DND-41 (cell line): Measurements from ENCODE around the gene RIPOR1.

ENCODE experiments used
- EZH2 ChIP-seq: IDR thresholded peaks from 3 replicates; pipeline ENCODE4 v1.6.1; 2012; ENCODE audit warnings: borderline replicate concordance, low read depth, mild to moderate bottlenecking, moderate library complexity, low read length, inconsistent platforms; ENCODE audit not compliant: severe bottlenecking
- TF ChIP-seq, protein P1 (sequence below): IDR thresholded peaks from 2 replicates; pipeline ENCODE4 v1.5.1; 2012; ENCODE audit warnings: borderline replicate concordance, low read length, moderate library complexity, mild to moderate bottlenecking; ENCODE audit not compliant: poor library complexity, severe bottlenecking; ENCODE audit errors: extremely low read depth

DNA sequence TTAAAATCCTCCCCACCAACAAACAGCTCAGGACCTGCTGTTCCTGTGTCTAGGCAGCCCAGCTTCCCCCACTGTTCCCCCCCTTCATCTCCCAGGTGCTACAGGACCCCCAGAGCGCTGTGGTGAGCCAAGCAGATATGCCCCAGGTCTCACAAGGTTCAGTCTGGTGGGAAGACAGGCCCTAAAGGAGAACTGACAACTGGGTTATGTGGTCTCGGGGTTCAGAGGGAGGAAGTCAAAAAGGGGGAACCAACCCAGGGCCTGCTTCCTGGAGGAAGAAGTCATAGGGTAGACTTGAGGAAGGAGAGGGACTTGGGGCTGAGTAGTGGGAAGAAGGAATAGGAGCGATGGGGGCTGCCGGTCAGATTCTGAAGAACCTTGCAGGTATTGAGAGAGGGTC, 2.6 kb downstream of the RIPOR1 start:
- TF ChIP-seq, protein P1, sequence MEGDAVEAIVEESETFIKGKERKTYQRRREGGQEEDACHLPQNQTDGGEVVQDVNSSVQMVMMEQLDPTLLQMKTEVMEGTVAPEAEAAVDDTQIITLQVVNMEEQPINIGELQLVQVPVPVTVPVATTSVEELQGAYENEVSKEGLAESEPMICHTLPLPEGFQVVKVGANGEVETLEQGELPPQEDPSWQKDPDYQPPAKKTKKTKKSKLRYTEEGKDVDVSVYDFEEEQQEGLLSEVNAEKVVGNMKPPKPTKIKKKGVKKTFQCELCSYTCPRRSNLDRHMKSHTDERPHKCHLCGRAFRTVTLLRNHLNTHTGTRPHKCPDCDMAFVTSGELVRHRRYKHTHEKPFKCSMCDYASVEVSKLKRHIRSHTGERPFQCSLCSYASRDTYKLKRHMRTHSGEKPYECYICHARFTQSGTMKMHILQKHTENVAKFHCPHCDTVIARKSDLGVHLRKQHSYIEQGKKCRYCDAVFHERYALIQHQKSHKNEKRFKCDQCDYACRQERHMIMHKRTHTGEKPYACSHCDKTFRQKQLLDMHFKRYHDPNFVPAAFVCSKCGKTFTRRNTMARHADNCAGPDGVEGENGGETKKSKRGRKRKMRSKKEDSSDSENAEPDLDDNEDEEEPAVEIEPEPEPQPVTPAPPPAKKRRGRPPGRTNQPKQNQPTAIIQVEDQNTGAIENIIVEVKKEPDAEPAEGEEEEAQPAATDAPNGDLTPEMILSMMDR: no peak
- no peak for TF ChIP-seq EZH2
